HepG2 (cell line): ENCODE results near the gene MAPK9. TPM values are rescaled to one million over a fixed set of nuclear protein-coding genes. Genes with fewer than 3 reads are reported as not detected.
A peak's percentile ranks its signal among the peaks of the same experiment; 100 is the strongest.

Experiments
- ARID5B ChIP-seq: IDR thresholded peaks from 2 replicates; pipeline ENCODE4 v1.4.0; 2020; ENCODE audit warnings: mild to moderate bottlenecking, missing genetic modification reagents
- ATF4 ChIP-seq, 2 experiments: fragments of 450-650 bp in 1 of 2; sonication (generic) in 1 of 2; formaldehyde crosslinking; IDR thresholded peaks; 2 replicates each; pipeline versions ENCODE4 v1.5.0 to v1.8.0; 2020 to 2022; ENCODE audit warnings: mild to moderate bottlenecking in 1 of 2, missing genetic modification reagents in 1 of 2
- FIP1L1 ChIP-seq: fragments of 200-400 bp; formaldehyde crosslinking; IDR thresholded peaks from 2 replicates; pipeline ENCODE4 v1.6.1; 2018; ENCODE audit warnings: low read depth, mild to moderate bottlenecking, low read length, moderate library complexity, borderline replicate concordance; ENCODE audit not compliant: insufficient read depth
- KDM2A ChIP-seq: sonication (generic); formaldehyde crosslinking; IDR thresholded peaks from 2 replicates; pipeline ENCODE4 v1.4.0; 2020; ENCODE audit warnings: low read depth, missing genetic modification reagents, borderline replicate concordance
- MATR3 ChIP-seq: sonication (generic); formaldehyde crosslinking; IDR thresholded peaks from 2 replicates; pipeline ENCODE4 v1.4.0; 2020; ENCODE audit warnings: missing genetic modification reagents
- MNT ChIP-seq: fragments of 450-650 bp; IDR thresholded peaks from 2 replicates; pipeline ENCODE4 v1.6.1; 2016
- PATZ1 ChIP-seq: sonication (generic); formaldehyde crosslinking; IDR thresholded peaks from 2 replicates; pipeline ENCODE4 v1.4.0; 2020; ENCODE audit warnings: missing genetic modification reagents
- PAXIP1 ChIP-seq: sonication (generic); formaldehyde crosslinking; conservative IDR thresholded peaks from 2 replicates; pipeline ENCODE4 v1.4.0; 2020; ENCODE audit warnings: mild to moderate bottlenecking, missing genetic modification reagents, moderate library complexity
- RXRA ChIP-seq: sonication (generic); formaldehyde crosslinking; IDR thresholded peaks from 2 replicates; pipeline ENCODE4 v1.5.1; 2020; ENCODE audit warnings: missing genetic modification reagents
- ZNF180 ChIP-seq: sonication (generic); formaldehyde crosslinking; IDR thresholded peaks from 2 replicates; pipeline ENCODE4 v1.4.0; 2020; ENCODE audit warnings: low read depth, missing genetic modification reagents, borderline replicate concordance
- ZNF768 ChIP-seq: sonication (generic); formaldehyde crosslinking; IDR thresholded peaks from 2 replicates; pipeline ENCODE4 v1.4.0; 2020; ENCODE audit warnings: missing genetic modification reagents
- ZNF800 ChIP-seq: sonication (generic); formaldehyde crosslinking; IDR thresholded peaks from 2 replicates; pipeline ENCODE4 v1.4.0; 2020; ENCODE audit warnings: missing genetic modification reagents
- polyA plus RNA-seq, 8 experiments: library from polyadenylated mRNA; depleted of rRNA in 3 of 8; stranded (reverse) in 7 of 8; unstranded in 1 of 8; fragments of >200 nt; fragmentation: Illumina TruSeq in 4 of 8; extraction: Trizol in 4 of 8; gene quantifications; 2 replicates each; pipeline versions ENCODE4 v1.2.1 to v1.2.3, GENCODE V29; 2011 to 2016; ENCODE audit warnings: low read depth in 4 of 8, missing spikeins in 1 of 8, mixed read lengths in 1 of 8; ENCODE audit not compliant: insufficient read depth in 1 of 8
- total RNA-seq, 5 experiments: library from RNA; depleted of rRNA; stranded (reverse); fragments of >200 nt; fragmentation: Illumina TruSeq; extraction: Trizol; gene quantifications; 2 replicates each; pipeline ENCODE4 v1.2.3, GENCODE V29; 2016; ENCODE audit warnings: low read depth in 1 of 5

Gene MAPK9
- total and polyA plus RNA-seq, 2 of the 13 experiments (the other 11 are each of a cell fraction or from before 2014, with no cell fraction given), result 30.1 to 56.1 TPM

GRCh38 chr5:180194410-180195345, 97.2 kb downstream of the MAPK9 start (continued):
- TF ChIP-seq PAXIP1 (CRISPR knock-in tag) (no peak), PATZ1 (peak; percentile 87), FIP1L1 (no peak), RXRA (peak; percentile 70), ARID5B (0 out of 2 replicates have a peak, but pooled peaks have one; percentile 26), ZNF800 (CRISPR knock-in tag) (no peak), KDM2A (CRISPR knock-in tag) (no peak), ZNF180 (no peak), MNT (no peak), MATR3 (CRISPR knock-in tag) (no peak), ATF4 (CRISPR knock-in tag; IDR thresholded peaks at IDR 0.05) (no peak), ZNF768 (CRISPR knock-in tag) (0 out of 2 replicates have a peak, but pooled peaks have one; percentile 29)
